GM19193 (cell line): ENCODE measurements around the gene NSF.

ENCODE experiments used
- POLR2A ChIP-seq: IDR thresholded peaks from 4 replicates; pipeline ENCODE4 v1.6.1; 2011; ENCODE audit not compliant: insufficient read depth, insufficient read length; ENCODE audit errors: extremely low read depth

Gene NSF

GRCh38 chr17:46776298-46777005, 186.0 kb downstream of the NSF start:
- TF ChIP-seq POLR2A = no peak

- no peak for TF ChIP-seq POLR2A
These were observed 187.8 kb downstream of the NSF start for GRCh38 chr17:46777943-46778915.

GRCh38 chr17:46780003-46780373, 189.5 kb downstream of the NSF start:
- TF ChIP-seq POLR2A = no peak

GRCh38 chr17:46782250-46782953, 191.9 kb downstream of the NSF start:
- TF ChIP-seq POLR2A = no peak

GRCh38 chr17:46783031-46783593, 192.6 kb downstream of the NSF start:
- TF ChIP-seq POLR2A = no peak

GRCh38 chr17:46785696-46786095, 195.2 kb downstream of the NSF start:
- TF ChIP-seq POLR2A = no peak

GRCh38 chr17:46787478-46787877, 197.0 kb downstream of the NSF start:
- no peak for TF ChIP-seq POLR2A

GRCh38 chr17:46788300-46788699, 197.8 kb downstream of the NSF start:
- no peak for TF ChIP-seq POLR2A

GRCh38 chr17:46788796-46789195, 198.3 kb downstream of the NSF start:
- TF ChIP-seq POLR2A = no peak

GRCh38 chr17:46789610-46790009, 199.1 kb downstream of the NSF start:
- no peak for TF ChIP-seq POLR2A

GRCh38 chr17:46790216-46790615, 199.7 kb downstream of the NSF start:
- no peak for TF ChIP-seq POLR2A

GRCh38 chr17:46791531-46791930, 201.1 kb downstream of the NSF start:
- no peak for TF ChIP-seq POLR2A

- TF ChIP-seq POLR2A = no peak
These were observed 201.6 kb downstream of the NSF start for GRCh38 chr17:46792071-46792470.

- no peak for TF ChIP-seq POLR2A
These were observed 203.1 kb downstream of the NSF start for GRCh38 chr17:46793541-46793940.

GRCh38 chr17:46794318-46794717, 203.8 kb downstream of the NSF start:
- TF ChIP-seq POLR2A = no peak
